GM21737 (cell line): Measurements from ENCODE around the gene CYBA.

Source experiments
- ATAC-seq: cut with Tn5 transposase; IDR thresholded peaks from one replicate; pipeline ENCODE4 v1.9.1; 2021; ENCODE audit warnings: mild to moderate bottlenecking, moderate library complexity; ENCODE audit not compliant: unreplicated experiment

The CYBA gene

GRCh38 chr16:88595101-88595500 is 55.8 kb downstream of the CYBA start:
- ATAC-seq = no peak

DNA sequence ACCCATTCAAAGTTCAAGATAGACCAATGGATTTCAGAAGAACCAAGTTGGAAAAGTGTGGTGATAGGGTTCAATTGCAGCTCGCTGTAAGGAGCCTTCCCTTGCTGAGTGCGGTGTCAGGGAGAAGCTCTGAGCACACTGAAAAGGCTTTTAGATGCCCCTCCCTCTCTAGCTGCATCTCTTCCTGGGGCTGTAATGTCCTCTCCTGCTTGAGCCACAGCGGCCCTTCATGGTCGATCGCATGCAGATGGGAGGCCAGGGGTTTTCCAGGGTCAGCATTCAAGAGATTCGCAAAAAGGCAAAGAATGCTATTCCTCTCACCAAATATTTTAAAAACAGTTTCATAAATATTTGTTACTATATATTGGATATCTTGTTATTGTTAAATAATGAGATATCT is 56.9 kb downstream of the CYBA start:
- ATAC-seq = no peak

- no peak for ATAC-seq
Observed at GRCh38 chr16:88593489-88593888, 57.4 kb downstream of the CYBA start.
